ENCODE results near the gene PIGH.
"Not testable (repeated sequence)": the region's sequence is repeated elsewhere in the genome, so short reads cannot be mapped to it uniquely, and the experiment has no call there.

PIGH gene

GRCh38 chr14:67630938-67631337 is 30.9 kb upstream of the PIGH start:
- TF ChIP-seq, protein P1, sequence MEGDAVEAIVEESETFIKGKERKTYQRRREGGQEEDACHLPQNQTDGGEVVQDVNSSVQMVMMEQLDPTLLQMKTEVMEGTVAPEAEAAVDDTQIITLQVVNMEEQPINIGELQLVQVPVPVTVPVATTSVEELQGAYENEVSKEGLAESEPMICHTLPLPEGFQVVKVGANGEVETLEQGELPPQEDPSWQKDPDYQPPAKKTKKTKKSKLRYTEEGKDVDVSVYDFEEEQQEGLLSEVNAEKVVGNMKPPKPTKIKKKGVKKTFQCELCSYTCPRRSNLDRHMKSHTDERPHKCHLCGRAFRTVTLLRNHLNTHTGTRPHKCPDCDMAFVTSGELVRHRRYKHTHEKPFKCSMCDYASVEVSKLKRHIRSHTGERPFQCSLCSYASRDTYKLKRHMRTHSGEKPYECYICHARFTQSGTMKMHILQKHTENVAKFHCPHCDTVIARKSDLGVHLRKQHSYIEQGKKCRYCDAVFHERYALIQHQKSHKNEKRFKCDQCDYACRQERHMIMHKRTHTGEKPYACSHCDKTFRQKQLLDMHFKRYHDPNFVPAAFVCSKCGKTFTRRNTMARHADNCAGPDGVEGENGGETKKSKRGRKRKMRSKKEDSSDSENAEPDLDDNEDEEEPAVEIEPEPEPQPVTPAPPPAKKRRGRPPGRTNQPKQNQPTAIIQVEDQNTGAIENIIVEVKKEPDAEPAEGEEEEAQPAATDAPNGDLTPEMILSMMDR (IDR thresholded peaks at IDR 0.05; ENCODE audit: low read depth, low read length) = no peak
- Histone ChIP-seq H3K27ac (no peak overlapping the region), H3K4me3 (ENCODE audit: low read depth, low read length) (no peak overlapping the region), H3K36me3 (peaks cover 33% of the 10 kb centered on the region), H3K9me3 (ENCODE audit: severe bottlenecking) (no peaks in the 10 kb centered on the region), H3K27me3 (ENCODE audit: insufficient read depth, low read depth, severe bottlenecking) (no peaks in the 10 kb centered on the region)
- no peak for DNase-seq

GRCh38 chr14:67630186-67630585 is 30.1 kb upstream of the PIGH start:
- TF ChIP-seq, protein P1 (IDR thresholded peaks at IDR 0.05; ENCODE audit: low read depth, low read length) = no peak
- DNase-seq = no peak
- no peak overlapping the region for H3K4me3 ChIP-seq (ENCODE audit: low read depth, low read length)
- peaks cover 33% of the 10 kb centered on the region for H3K36me3 ChIP-seq
- no peak overlapping the region for H3K27ac ChIP-seq
- no peaks in the 10 kb centered on the region for H3K9me3 ChIP-seq (ENCODE audit: severe bottlenecking)
- H3K27me3 ChIP-seq (ENCODE audit: insufficient read depth, low read depth, severe bottlenecking) = no peaks in the 10 kb centered on the region

- peaks cover 53% of the 10 kb centered on the region for H3K36me3 ChIP-seq
- TF ChIP-seq, protein P1 (IDR thresholded peaks at IDR 0.05; ENCODE audit: low read depth, low read length) = no peak
- no peak overlapping the region for H3K4me3 ChIP-seq (ENCODE audit: low read depth, low read length)
- H3K27me3 ChIP-seq (ENCODE audit: insufficient read depth, low read depth, severe bottlenecking) = no peaks in the 10 kb centered on the region
- H3K27ac ChIP-seq = no peak overlapping the region
- H3K9me3 ChIP-seq (ENCODE audit: severe bottlenecking) = no peaks in the 10 kb centered on the region
- no peak for DNase-seq
Observed at GRCh38 chr14:67627519-67627918, 27.5 kb upstream of the PIGH start.

- H3K9me3 ChIP-seq (ENCODE audit: severe bottlenecking); H3K27ac ChIP-seq; H3K4me3 ChIP-seq (ENCODE audit: low read depth, low read length); H3K27me3 ChIP-seq (ENCODE audit: insufficient read depth, low read depth, severe bottlenecking); DNase-seq: not testable (repeated sequence)
- peaks cover 57% of the 10 kb centered on the region for H3K36me3 ChIP-seq
Observed at GRCh38 chr14:67626131-67626530, 26.1 kb upstream of the PIGH start.

DNA sequence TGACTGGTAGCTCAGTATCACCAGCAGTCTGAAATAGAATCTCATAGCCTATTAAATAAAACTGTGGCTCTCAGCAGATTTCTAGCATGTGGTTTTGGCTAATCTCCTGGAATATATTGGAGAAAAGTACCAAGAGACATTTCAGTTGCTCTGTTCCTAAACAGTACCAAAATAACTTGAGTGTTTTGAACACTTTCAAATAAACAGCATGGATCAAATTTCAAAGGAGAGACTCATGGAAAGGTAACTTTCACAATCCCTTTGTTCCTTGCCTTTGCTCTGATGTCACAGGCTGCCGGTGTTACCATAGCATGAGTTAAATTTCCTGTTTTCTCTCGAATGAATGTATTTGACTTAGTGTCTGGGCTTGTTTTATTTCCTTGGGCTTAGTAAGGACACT is 23.0 kb upstream of the PIGH start:
- Histone ChIP-seq H3K27me3 (ENCODE audit: insufficient read depth, low read depth, severe bottlenecking) (no peaks in the 10 kb centered on the region), H3K4me3 (ENCODE audit: low read depth, low read length) (no peak overlapping the region), H3K36me3 (peaks cover 53% of the 10 kb centered on the region), H3K9me3 (ENCODE audit: severe bottlenecking) (no peaks in the 10 kb centered on the region), H3K27ac (no peak overlapping the region)
- DNase-seq = no peak
- TF ChIP-seq, protein P1 (IDR thresholded peaks at IDR 0.05; ENCODE audit: low read depth, low read length) = no peak

- H3K9me3 ChIP-seq (ENCODE audit: severe bottlenecking) = no peaks in the 10 kb centered on the region
- no peak overlapping the region for H3K27ac ChIP-seq
- DNase-seq = no peak
- TF ChIP-seq, protein P1 (IDR thresholded peaks at IDR 0.05; ENCODE audit: low read depth, low read length) = no peak
- H3K36me3 ChIP-seq = peaks cover 53% of the 10 kb centered on the region
- no peak overlapping the region for H3K4me3 ChIP-seq (ENCODE audit: low read depth, low read length)
- H3K27me3 ChIP-seq (ENCODE audit: insufficient read depth, low read depth, severe bottlenecking) = no peaks in the 10 kb centered on the region
Observed at GRCh38 chr14:67622675-67623074, 22.6 kb upstream of the PIGH start.

All from WERI-Rb-1 (cell line).